Smooth muscle cell (in vitro differentiated cells): ENCODE measurements around the gene PCDHGC4. TPM values are rescaled to one million over a fixed set of nuclear protein-coding genes. Genes with fewer than 3 reads are reported as not detected.

Experiments used
- DNase-seq: peaks from one replicate; lab custom pipeline; 2025; ENCODE audit not compliant: unreplicated experiment; lab: John Stamatoyannopoulos, UW
- H2AFZ ChIP-seq: fragments of 200-600 bp; sonication (generic); 2 replicates; pipeline ENCODE4 v1.6.0; 2016; ENCODE audit warnings: antibody characterized with exemption, low read depth, mild to moderate bottlenecking
- H3F3A ChIP-seq: fragments of 200-600 bp; sonication (generic); 2 replicates; pipeline ENCODE4 v1.6.0; 2017; ENCODE audit warnings: antibody characterized with exemption, low read depth
- H3K27ac ChIP-seq: fragments of 200-600 bp; sonication (generic); 2 replicates; pipeline ENCODE4 v1.5.1; 2016; ENCODE audit warnings: low read depth, mild to moderate bottlenecking
- H3K27me3 ChIP-seq: fragments of 200-600 bp; sonication (generic); 2 replicates; pipeline ENCODE4 v1.6.1; 2016; ENCODE audit warnings: low read depth, mild to moderate bottlenecking
- H3K36me3 ChIP-seq: fragments of 200-600 bp; sonication (generic); 2 replicates; pipeline ENCODE4 v1.5.1; 2016; ENCODE audit warnings: low read depth
- H3K4me1 ChIP-seq: fragments of 200-600 bp; sonication (generic); 2 replicates; pipeline ENCODE4 v1.5.1; 2016; ENCODE audit warnings: low read depth
- H3K4me2 ChIP-seq: fragments of 200-600 bp; sonication (generic); 2 replicates; pipeline ENCODE4 v1.6.0; 2016; ENCODE audit warnings: mild to moderate bottlenecking
- H3K4me3 ChIP-seq: fragments of 200-600 bp; sonication (generic); 2 replicates; pipeline ENCODE4 v1.5.1; 2016; ENCODE audit warnings: mild to moderate bottlenecking
- H3K79me2 ChIP-seq: fragments of 200-600 bp; sonication (generic); 2 replicates; pipeline ENCODE4 v1.6.0; 2016; ENCODE audit warnings: low read depth, mild to moderate bottlenecking
- H3K9ac ChIP-seq: fragments of 200-600 bp; sonication (generic); 2 replicates; pipeline ENCODE4 v1.6.0; 2016; ENCODE audit warnings: low read depth
- H3K9me3 ChIP-seq: fragments of 200-600 bp; sonication (generic); replicated peaks from 2 replicates; pipeline ENCODE4 v1.5.1; 2016; ENCODE audit warnings: low read depth
- H4K20me1 ChIP-seq: fragments of 200-600 bp; sonication (generic); 2 replicates; pipeline ENCODE4 v1.6.0; 2016; ENCODE audit warnings: low read depth
- CTCF ChIP-seq: fragments of 200-600 bp; sonication (generic); IDR thresholded peaks from 2 replicates; pipeline ENCODE4 v1.5.1; 2017; ENCODE audit warnings: borderline replicate concordance, mild to moderate bottlenecking, antibody characterized with exemption; ENCODE audit not compliant: insufficient read depth, poor library complexity, severe bottlenecking
- WGBS: methylation state at CpG from one replicate; pipeline ENCODE4 v1.1.7; 2016; ENCODE audit warnings: low lambda C conversion rate; 5-methylcytosine and 5-hydroxymethylcytosine counted together
- polyA plus RNA-seq: library from polyadenylated mRNA; unstranded; fragments of >200 nt; fragmentation: Nextera tagmentation; extraction: Ambion mirVana; gene quantifications from 2 replicates; pipeline ENCODE4 v1.2.1, GENCODE V29; 2016
- total RNA-seq: library from RNA; depleted of rRNA; stranded (reverse); fragments of >200 nt; gene quantifications from 2 replicates; pipeline ENCODE4 v1.2.3, GENCODE V29; 2014

PCDHGC4 gene
- total and polyA plus RNA-seq, 2 experiments from 2014 or later, result 0.16 to 3.8 TPM

- Histone ChIP-seq H3K27ac (peak overlapping the region; percentile 100), H3F3A (peaks cover 60% of the 10 kb centered on the region), H3K27me3 (no peaks in the 10 kb centered on the region), H4K20me1 (no peaks in the 10 kb centered on the region), H3K9ac (no peak overlapping the region), H3K4me3 (no peak overlapping the region), H3K4me1 (peaks cover 52% of the 10 kb centered on the region), H3K36me3 (no peaks in the 10 kb centered on the region), H3K79me2 (no peaks in the 10 kb centered on the region), H2AFZ (no peak overlapping the region), H3K9me3 (no peaks in the 10 kb centered on the region), H3K4me2 (peak overlapping the region; percentile 86)
- no peak for TF ChIP-seq CTCF
- 58% methylated on average over 4 of the region's 4 CpGs for WGBS
- DNase-seq, result no peak
These were observed 27.0 kb downstream of the PCDHGC4 start for GRCh38 chr5:141511771-141512325.

GRCh38 chr5:141512390-141512910 lies 27.6 kb downstream of the PCDHGC4 start:
- no peaks in the 10 kb centered on the region for H4K20me1 ChIP-seq
- H3K9me3 ChIP-seq, result no peaks in the 10 kb centered on the region
- peak; percentile 37 for DNase-seq
- H2AFZ ChIP-seq, result no peak overlapping the region
- peaks cover 61% of the 10 kb centered on the region for H3F3A ChIP-seq
- peak; percentile 99 for TF ChIP-seq CTCF
- H3K79me2 ChIP-seq, result no peaks in the 10 kb centered on the region
- H3K4me3 ChIP-seq, result peak overlapping the region; percentile 55
- H3K27ac ChIP-seq, result peak overlapping the region; percentile 100
- H3K4me1 ChIP-seq, result peaks cover 52% of the 10 kb centered on the region
- no peaks in the 10 kb centered on the region for H3K27me3 ChIP-seq
- H3K36me3 ChIP-seq, result no peaks in the 10 kb centered on the region
- 2% methylated on average over 27 of the region's 28 CpGs for WGBS
- peak overlapping the region; percentile 97 for H3K9ac ChIP-seq
- H3K4me2 ChIP-seq, result peak overlapping the region; percentile 86

- WGBS, result under 1% methylated on average over 32 of the region's 43 CpGs
- Histone ChIP-seq H3K4me3 (peak overlapping the region; percentile 55), H3K27me3 (no peaks in the 10 kb centered on the region), H3K27ac (peak overlapping the region; percentile 100), H3K4me1 (peaks cover 47% of the 10 kb centered on the region), H4K20me1 (no peaks in the 10 kb centered on the region), H3K4me2 (peak overlapping the region; percentile 86), H3K36me3 (no peaks in the 10 kb centered on the region), H2AFZ (no peak overlapping the region), H3K79me2 (no peaks in the 10 kb centered on the region), H3K9ac (peak overlapping the region; percentile 97), H3F3A (peaks cover 60% of the 10 kb centered on the region), H3K9me3 (no peaks in the 10 kb centered on the region)
- TF ChIP-seq CTCF, result no peak
- DNase-seq, result no peak
These were observed 28.2 kb downstream of the PCDHGC4 start for GRCh38 chr5:141512911-141513626.
